Measurements from ENCODE around the gene FBXL15.
A peak's percentile ranks its signal among the peaks of the same experiment; 100 is the strongest.

The FBXL15 gene

GRCh38 chr10:102420714-102421506 is at the start of gene FBXL15:
TSS of gene FBXL15 (plus strand) at chr10:102420836. CDS start at chr10:102421130, 294 bp downstream.
- DNase-seq = peak; percentile 89

GRCh38 chr10:102371295-102371694 is 49.3 kb upstream of the FBXL15 start:
- DNase-seq = no peak

GRCh38 chr10:102375250-102375649 is 45.4 kb upstream of the FBXL15 start:
- DNase-seq = no peak

- DNase-seq = no peak
Observed at GRCh38 chr10:102375867-102376266, 44.8 kb upstream of the FBXL15 start.

GRCh38 chr10:102376901-102377300 is 43.7 kb upstream of the FBXL15 start:
- DNase-seq = no peak

GRCh38 chr10:102379383-102379782 is 41.3 kb upstream of the FBXL15 start:
- DNase-seq = no peak

- DNase-seq = no peak
Observed at GRCh38 chr10:102381983-102382382, 38.7 kb upstream of the FBXL15 start.

- DNase-seq = no peak
Observed at GRCh38 chr10:102382871-102383270, 37.8 kb upstream of the FBXL15 start.

- DNase-seq = no peak
Observed at GRCh38 chr10:102384053-102384452, 36.6 kb upstream of the FBXL15 start.

- DNase-seq = no peak
Observed at GRCh38 chr10:102384606-102385429, 35.8 kb upstream of the FBXL15 start.

- no peak for DNase-seq
Observed at GRCh38 chr10:102389894-102390293, 30.7 kb upstream of the FBXL15 start.

- no peak for DNase-seq
Observed at GRCh38 chr10:102392306-102392705, 28.3 kb upstream of the FBXL15 start.

- no peak for DNase-seq
Observed at GRCh38 chr10:102393411-102394078, 27.1 kb upstream of the FBXL15 start.

GRCh38 chr10:102394079-102394800 is 26.4 kb upstream of the FBXL15 start:
- DNase-seq = peak; percentile 55

GRCh38 chr10:102394801-102395399 is 25.7 kb upstream of the FBXL15 start:
- no peak for DNase-seq

- no peak for DNase-seq
Observed at GRCh38 chr10:102395400-102396316, 25.0 kb upstream of the FBXL15 start, which contains the start of gene NFKB2. TSS of gene NFKB2 (plus strand) at chr10:102395705. CDS start at chr10:102395960, 255 bp downstream.

GRCh38 chr10:102396317-102396650 is 24.4 kb upstream of the FBXL15 start:
- no peak for DNase-seq

- no peak for DNase-seq
Observed at GRCh38 chr10:102396730-102397151, 23.9 kb upstream of the FBXL15 start.

GRCh38 chr10:102397222-102398171 is 23.1 kb upstream of the FBXL15 start:
- DNase-seq = no peak

Data from NCI-H526 treated with DMSO at 0.1 percent for 48 hours (cell line).